Measurements from ENCODE around the gene CHADL.

The CHADL gene, protein sequence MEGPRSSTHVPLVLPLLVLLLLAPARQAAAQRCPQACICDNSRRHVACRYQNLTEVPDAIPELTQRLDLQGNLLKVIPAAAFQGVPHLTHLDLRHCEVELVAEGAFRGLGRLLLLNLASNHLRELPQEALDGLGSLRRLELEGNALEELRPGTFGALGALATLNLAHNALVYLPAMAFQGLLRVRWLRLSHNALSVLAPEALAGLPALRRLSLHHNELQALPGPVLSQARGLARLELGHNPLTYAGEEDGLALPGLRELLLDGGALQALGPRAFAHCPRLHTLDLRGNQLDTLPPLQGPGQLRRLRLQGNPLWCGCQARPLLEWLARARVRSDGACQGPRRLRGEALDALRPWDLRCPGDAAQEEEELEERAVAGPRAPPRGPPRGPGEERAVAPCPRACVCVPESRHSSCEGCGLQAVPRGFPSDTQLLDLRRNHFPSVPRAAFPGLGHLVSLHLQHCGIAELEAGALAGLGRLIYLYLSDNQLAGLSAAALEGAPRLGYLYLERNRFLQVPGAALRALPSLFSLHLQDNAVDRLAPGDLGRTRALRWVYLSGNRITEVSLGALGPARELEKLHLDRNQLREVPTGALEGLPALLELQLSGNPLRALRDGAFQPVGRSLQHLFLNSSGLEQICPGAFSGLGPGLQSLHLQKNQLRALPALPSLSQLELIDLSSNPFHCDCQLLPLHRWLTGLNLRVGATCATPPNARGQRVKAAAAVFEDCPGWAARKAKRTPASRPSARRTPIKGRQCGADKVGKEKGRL

GRCh38 chr22:41240377-41241132, at the start of gene CHADL:
Gene CHADL (minus strand): TSS chr22:41240931. CDS start chr22:41240881, 50 bp downstream.
- no peak for DNase-seq
- in situ Hi-C loops (cut with MboI; ENCODE audit: low pct_unique_long_range_greater_than_20kb, low sequenced_read_pairs): no loop called here

- no peak for DNase-seq
- in situ Hi-C loops (cut with MboI; ENCODE audit: low pct_unique_long_range_greater_than_20kb, low sequenced_read_pairs): no loop called here
These were observed 48.9 kb upstream of the CHADL start for GRCh38 chr22:41289671-41290070.

GRCh38 chr22:41288245-41288946, 47.7 kb upstream of the CHADL start:
- DNase-seq: no peak

DNA sequence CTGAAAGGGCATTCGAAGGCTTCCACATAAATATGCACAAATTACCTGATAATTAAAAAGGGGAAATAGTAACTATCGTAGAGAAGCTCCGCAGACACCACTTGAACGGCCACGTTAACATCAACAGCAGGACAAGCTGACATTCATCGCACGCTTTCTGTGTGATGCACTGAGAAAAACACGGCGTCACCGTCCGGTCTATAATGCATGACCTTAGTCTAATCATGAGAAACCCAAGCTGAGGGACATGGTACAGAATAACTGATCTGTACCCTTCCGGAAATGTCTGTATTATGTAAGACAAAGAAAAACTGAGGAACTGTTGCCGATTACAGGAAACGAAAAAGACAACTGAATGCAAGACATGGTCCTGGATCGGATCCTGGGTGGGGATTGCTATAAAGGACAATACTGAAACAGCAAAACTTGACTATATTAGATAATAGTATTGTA, 45.9 kb upstream of the CHADL start:
- DNase-seq: no peak
- in situ Hi-C loops (cut with MboI; ENCODE audit: low pct_unique_long_range_greater_than_20kb, low sequenced_read_pairs): no loop called here

More at GRCh38 chr22:41288245-41288946, 47.7 kb upstream of the CHADL start:
- in situ Hi-C loops (cut with MboI; ENCODE audit: low pct_unique_long_range_greater_than_20kb, low sequenced_read_pairs): no loop called here

GRCh38 chr22:41285820-41286638, 45.3 kb upstream of the CHADL start, which contains the start of gene RANGAP1:
Gene RANGAP1 (minus strand): TSS chr22:41286187. CDS start chr22:41281044, 5,143 bp downstream.
- peak; percentile 100 for DNase-seq

GRCh38 chr22:41285441-41285819, 44.7 kb upstream of the CHADL start:
- DNase-seq: peak; percentile 68
- in situ Hi-C loops (cut with MboI; ENCODE audit: low pct_unique_long_range_greater_than_20kb, low sequenced_read_pairs): no loop called here

More at GRCh38 chr22:41285820-41286638, 45.3 kb upstream of the CHADL start, which contains the start of gene RANGAP1:
- in situ Hi-C loops (cut with MboI; ENCODE audit: low pct_unique_long_range_greater_than_20kb, low sequenced_read_pairs): no loop called here

- in situ Hi-C loops (cut with MboI; ENCODE audit: low pct_unique_long_range_greater_than_20kb, low sequenced_read_pairs): no loop called here
- DNase-seq: no peak
These were observed 43.7 kb upstream of the CHADL start for GRCh38 chr22:41284465-41284864.

DNA sequence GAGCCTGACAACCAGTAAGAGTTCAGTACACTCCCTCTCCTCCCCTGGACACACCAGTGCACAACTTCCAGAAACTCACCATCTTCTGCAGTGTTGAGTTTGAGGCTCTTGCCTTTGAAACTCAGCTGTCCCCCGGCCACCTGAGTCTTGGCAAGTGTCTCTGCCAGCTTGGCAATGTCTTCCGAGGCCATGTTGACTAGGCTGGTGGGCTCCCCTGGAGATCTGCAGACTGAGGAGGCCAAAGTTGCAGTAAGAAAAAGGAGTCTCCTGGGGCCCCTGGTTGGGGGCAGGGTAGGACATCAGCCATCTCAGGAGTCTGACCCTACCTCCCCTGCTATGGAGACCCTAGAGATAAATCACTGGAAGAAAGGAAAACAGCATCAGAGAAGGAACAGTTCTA, 40.1 kb upstream of the CHADL start:
- no peak for DNase-seq
- in situ Hi-C loops (cut with MboI; ENCODE audit: low pct_unique_long_range_greater_than_20kb, low sequenced_read_pairs): no loop called here

- DNase-seq: no peak
- in situ Hi-C loops (cut with MboI; ENCODE audit: low pct_unique_long_range_greater_than_20kb, low sequenced_read_pairs): no loop called here
These were observed 39.3 kb upstream of the CHADL start for GRCh38 chr22:41280065-41280464.

GRCh38 chr22:41274856-41275255, 34.1 kb upstream of the CHADL start:
- DNase-seq: no peak
- in situ Hi-C loops (cut with MboI; ENCODE audit: low pct_unique_long_range_greater_than_20kb, low sequenced_read_pairs): no loop called here

GRCh38 chr22:41273128-41273527, 32.4 kb upstream of the CHADL start:
- no peak for DNase-seq
- in situ Hi-C loops (cut with MboI; ENCODE audit: low pct_unique_long_range_greater_than_20kb, low sequenced_read_pairs): no loop called here

DNA sequence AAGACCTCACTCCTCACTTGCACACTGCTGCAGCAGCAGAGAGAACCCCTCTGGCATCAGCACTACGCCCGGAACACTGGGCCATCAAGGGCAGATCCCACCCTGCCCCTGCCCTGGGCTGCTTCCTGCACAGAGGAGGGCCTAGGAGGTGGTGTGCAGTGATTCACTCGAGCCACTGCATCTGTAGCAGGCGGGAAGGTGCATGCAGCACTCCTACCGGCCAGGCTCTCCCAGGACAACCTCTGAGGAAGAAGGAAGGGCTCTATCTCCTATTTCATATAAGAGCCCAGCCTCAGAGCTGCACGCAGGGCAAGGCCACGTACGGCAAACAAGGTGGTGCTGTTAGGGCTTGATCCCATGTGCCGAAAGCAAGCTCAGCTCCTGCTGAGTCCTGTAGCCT, 31.1 kb upstream of the CHADL start:
- in situ Hi-C loops (cut with MboI; ENCODE audit: low pct_unique_long_range_greater_than_20kb, low sequenced_read_pairs): no loop called here
- no peak for DNase-seq

DNA sequence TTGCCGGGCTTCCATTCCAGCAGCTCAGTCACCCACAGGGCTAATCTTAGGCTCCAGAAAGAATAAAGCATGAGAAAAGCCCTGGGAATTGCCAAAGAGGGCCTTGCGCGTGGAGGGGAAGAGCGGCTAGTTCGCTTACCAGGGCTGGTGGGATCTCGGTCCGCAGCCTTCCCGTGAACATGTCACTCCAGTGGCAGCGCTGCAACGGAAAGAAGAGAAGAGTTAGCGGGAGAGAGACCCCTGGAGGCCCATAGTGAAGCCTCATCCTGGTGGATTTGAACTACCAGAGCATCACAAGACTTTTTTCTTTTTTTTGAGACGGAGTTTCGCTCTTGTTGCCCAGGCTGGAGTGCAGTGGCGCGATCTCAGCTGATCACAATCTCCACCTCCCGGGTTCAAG, 27.2 kb upstream of the CHADL start:
- no peak for DNase-seq
- in situ Hi-C loops (cut with MboI; ENCODE audit: low pct_unique_long_range_greater_than_20kb, low sequenced_read_pairs): no loop called here

DNA sequence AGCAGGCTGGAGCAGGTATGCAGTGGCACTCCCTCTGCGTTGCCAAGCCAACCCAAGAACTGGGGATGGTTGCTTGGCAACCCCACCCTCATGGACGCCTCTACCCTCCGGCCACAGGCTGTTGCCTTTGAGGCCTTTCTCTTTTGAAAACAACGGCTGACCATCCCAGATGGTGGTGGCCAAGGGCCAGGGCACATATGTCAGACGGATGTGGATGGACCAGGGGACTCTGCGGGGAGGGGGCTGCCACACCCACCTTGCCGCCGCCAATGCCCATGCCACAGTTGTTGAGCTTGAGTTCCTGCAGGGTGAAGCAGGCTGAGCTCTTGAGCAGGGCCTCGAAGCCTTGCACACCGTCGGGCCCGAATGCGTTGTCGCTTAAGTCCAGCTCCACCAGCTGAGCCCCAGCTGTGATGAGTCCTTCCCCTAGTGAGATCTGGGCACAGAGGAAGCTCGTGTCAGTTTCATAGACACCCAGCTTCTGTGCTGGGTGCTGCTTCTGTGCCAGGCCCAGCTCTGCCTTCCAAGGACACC, 23.7 kb upstream of the CHADL start:
- in situ Hi-C loops (cut with MboI; ENCODE audit: low pct_unique_long_range_greater_than_20kb, low sequenced_read_pairs): no loop called here
- no peak for DNase-seq

DNA sequence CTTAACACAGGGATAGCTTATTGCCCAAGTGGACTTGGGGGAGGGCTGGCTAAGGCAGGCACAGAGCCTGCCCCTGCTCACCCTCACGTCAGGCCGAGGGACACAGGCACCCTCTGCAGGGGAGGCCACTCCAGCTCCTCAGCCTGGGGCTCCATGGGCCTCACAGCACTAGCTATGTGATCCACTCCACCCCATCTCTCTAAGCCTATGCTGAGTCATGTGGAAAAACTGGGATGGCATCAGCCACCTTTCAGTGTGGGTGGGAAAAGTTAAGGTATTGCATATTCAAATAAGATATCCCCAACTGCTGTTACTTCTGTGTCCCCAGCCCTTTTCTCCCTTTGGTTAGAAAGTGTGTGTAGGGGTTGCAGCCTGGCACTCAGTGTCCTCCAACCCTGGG, 23.0 kb upstream of the CHADL start:
- no peak for DNase-seq
- in situ Hi-C loops (cut with MboI; ENCODE audit: low pct_unique_long_range_greater_than_20kb, low sequenced_read_pairs): no loop called here

DNA sequence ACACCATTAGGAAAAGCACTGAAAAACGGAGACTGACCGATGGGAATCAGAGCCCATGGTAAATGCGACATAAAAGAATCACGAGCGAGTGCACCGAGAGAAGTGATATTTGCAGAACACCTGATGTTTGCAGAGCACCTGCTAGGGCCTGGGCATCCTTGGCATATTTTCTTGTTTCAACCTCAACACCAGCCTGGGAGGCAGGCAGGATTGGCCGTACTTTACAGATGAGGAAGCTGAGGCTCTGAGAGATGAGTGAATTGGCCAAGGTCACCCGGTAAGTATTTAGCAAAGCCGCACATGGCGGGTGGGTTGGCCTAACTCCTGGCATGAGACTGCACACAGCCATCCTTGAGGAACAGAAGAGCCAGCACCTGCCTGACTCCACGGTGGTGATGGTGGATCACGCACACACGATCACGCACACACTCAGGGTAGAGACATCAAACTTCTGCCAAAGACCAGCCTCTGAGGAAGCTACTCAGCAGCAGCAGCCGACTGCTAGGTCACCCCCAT, 21.6 kb upstream of the CHADL start:
- in situ Hi-C loops (cut with MboI; ENCODE audit: low pct_unique_long_range_greater_than_20kb, low sequenced_read_pairs): no loop called here

GRCh38 chr22:41261541-41262249, 21.0 kb upstream of the CHADL start:
- in situ Hi-C loops (cut with MboI; ENCODE audit: low pct_unique_long_range_greater_than_20kb, low sequenced_read_pairs): no loop called here
- DNase-seq: no peak

More for the DNA sequence above, 21.6 kb upstream of the CHADL start:
- no peak for DNase-seq

Measured in KBM-7 (cell line).